GM23338 (cell line): ENCODE measurements around the gene NUCKS1. TPM values are rescaled to one million over a fixed set of nuclear protein-coding genes. Genes with fewer than 3 reads are reported as not detected.
A peak's percentile ranks its signal among the peaks of the same experiment; 100 is the strongest.

Experiments
- ATAC-seq: fragments of 200-7000 bp; cut with Tn5 transposase; 3 replicates; pipeline ENCODE4 v1.9.1; 2020
- DNase-seq: peaks from one replicate; pipeline ENCODE4 v3.0.0-alpha.2; 2015; ENCODE audit warnings: low spot score
- H2AFZ ChIP-seq: fragments of 200-600 bp; sonication (generic); 2 replicates; pipeline ENCODE4 v1.8.0; 2016; ENCODE audit warnings: antibody characterized with exemption, mild to moderate bottlenecking, moderate library complexity
- H3F3A ChIP-seq: fragments of 200-600 bp; sonication (generic); replicated peaks from 2 replicates; pipeline ENCODE4 v1.8.0; 2017; ENCODE audit warnings: antibody characterized with exemption, mixed run types, low read depth
- H3K27ac ChIP-seq: fragments of 200-600 bp; sonication (generic); 2 replicates; pipeline ENCODE4 v1.6.1; 2016; ENCODE audit warnings: low read depth
- H3K27me3 ChIP-seq: fragments of 200-600 bp; sonication (generic); 2 replicates; pipeline ENCODE4 v1.8.0; 2016; ENCODE audit warnings: mild to moderate bottlenecking, mixed run types, moderate library complexity; ENCODE audit not compliant: insufficient read depth
- H3K36me3 ChIP-seq: fragments of 200-600 bp; sonication (generic); 2 replicates; pipeline ENCODE4 v1.8.0; 2016; ENCODE audit warnings: mild to moderate bottlenecking; ENCODE audit not compliant: insufficient read depth
- H3K4me1 ChIP-seq: fragments of 200-600 bp; sonication (generic); 2 replicates; pipeline ENCODE4 v1.8.0; 2016; ENCODE audit warnings: mild to moderate bottlenecking, moderate library complexity; ENCODE audit not compliant: insufficient read depth
- H3K4me2 ChIP-seq: fragments of 200-600 bp; sonication (generic); 2 replicates; pipeline ENCODE4 v1.7.1; 2017; ENCODE audit warnings: mixed run types
- H3K4me3 ChIP-seq: fragments of 200-600 bp; sonication (generic); 2 replicates; pipeline ENCODE4 v1.6.1; 2016; ENCODE audit warnings: mixed run types
- H3K79me2 ChIP-seq: fragments of 200-600 bp; sonication (generic); replicated peaks from 2 replicates; pipeline ENCODE4 v1.8.0; 2017; ENCODE audit warnings: mild to moderate bottlenecking; ENCODE audit not compliant: insufficient read depth
- H3K9me2 ChIP-seq: fragments of 200-600 bp; sonication (generic); 2 replicates; pipeline ENCODE4 v1.8.0; 2017; ENCODE audit not compliant: insufficient read depth
- H4K20me1 ChIP-seq: fragments of 200-600 bp; sonication (generic); replicated peaks from 2 replicates; pipeline ENCODE4 v1.8.0; 2017; ENCODE audit warnings: mild to moderate bottlenecking; ENCODE audit not compliant: insufficient read depth
- H3K27ac Mint-ChIP-seq: 2 replicates; pipeline ENCODE4 v1.8.0; 2020; ENCODE audit warnings: inconsistent platforms, mild to moderate bottlenecking, moderate library complexity, mixed read lengths
- H3K27me3 Mint-ChIP-seq: 3 replicates; pipeline ENCODE4 v1.8.0; 2022; ENCODE audit warnings: low read depth, mild to moderate bottlenecking, moderate library complexity, mixed read lengths, inconsistent platforms; ENCODE audit not compliant: insufficient read depth, poor library complexity
- H3K36me3 Mint-ChIP-seq: 3 replicates; pipeline ENCODE4 v1.8.0; 2021; ENCODE audit warnings: low read depth, mild to moderate bottlenecking, inconsistent platforms, moderate library complexity, mixed read lengths
- H3K4me1 Mint-ChIP-seq: 3 replicates; pipeline ENCODE4 v1.8.0; 2020; ENCODE audit warnings: mild to moderate bottlenecking, inconsistent platforms, mixed read lengths
- H3K4me3 Mint-ChIP-seq: 3 replicates; pipeline ENCODE4 v1.8.0; 2021; ENCODE audit warnings: moderate library complexity, mild to moderate bottlenecking, inconsistent platforms, mixed read lengths
- H3K9me3 Mint-ChIP-seq: 3 replicates; pipeline ENCODE4 v1.8.0; 2020; ENCODE audit warnings: moderate library complexity, mild to moderate bottlenecking, inconsistent platforms, mixed read lengths
- CTCF ChIP-seq, 2 experiments: fragments of 200-600 bp in 1 of 2; sonication (generic) in 1 of 2; conservative IDR thresholded peaks; 2 replicates each; pipeline versions ENCODE4 v1.5.1 to v1.6.1; 2016 to 2017; ENCODE audit warnings: antibody characterized with exemption in 2 of 2, low read depth in 2 of 2, mild to moderate bottlenecking in 2 of 2, moderate library complexity in 1 of 2
- ETS1 ChIP-seq: IDR thresholded peaks from 2 replicates; pipeline ENCODE4 v1.6.1; 2016; ENCODE audit warnings: antibody characterized with exemption
- EZH2 ChIP-seq: fragments of 200-600 bp; sonication (generic); IDR thresholded peaks from one replicate; pipeline ENCODE4 v1.8.0; 2017; ENCODE audit warnings: antibody characterized with exemption, mild to moderate bottlenecking, low read depth; ENCODE audit not compliant: unreplicated experiment
- EZH2phosphoT487 ChIP-seq: fragments of 200-600 bp; sonication (generic); IDR thresholded peaks from one replicate; pipeline ENCODE4 v1.8.1; 2018; ENCODE audit warnings: antibody characterized with exemption; ENCODE audit not compliant: unreplicated experiment
- JUNB ChIP-seq: IDR thresholded peaks from one replicate; pipeline ENCODE4 v1.6.1; 2016; ENCODE audit warnings: antibody characterized with exemption; ENCODE audit not compliant: unreplicated experiment
- NANOG ChIP-seq: IDR thresholded peaks from 2 replicates; pipeline ENCODE4 v1.6.1; 2016; ENCODE audit warnings: antibody characterized with exemption, borderline replicate concordance
- POLR2AphosphoS5 ChIP-seq: IDR thresholded peaks from 2 replicates; pipeline ENCODE4 v1.6.1; 2016; ENCODE audit warnings: antibody characterized with exemption, low read depth
- STAT1 ChIP-seq: IDR thresholded peaks from one replicate; pipeline ENCODE4 v1.6.1; 2016; ENCODE audit warnings: antibody characterized with exemption; ENCODE audit not compliant: unreplicated experiment
- ZNF114 ChIP-seq: fragments of 250-450 bp; sonication (Bioruptor Pico); IDR thresholded peaks from 2 replicates; pipeline ENCODE4 v1.5.0; 2020; ENCODE audit warnings: mild to moderate bottlenecking, moderate library complexity
- ZNF331 ChIP-seq: fragments of 250-450 bp; sonication (Bioruptor Pico); IDR thresholded peaks from 2 replicates; pipeline ENCODE4 v1.5.0; 2020; ENCODE audit warnings: low read depth, mild to moderate bottlenecking, moderate library complexity
- polyA plus RNA-seq: library from polyadenylated mRNA; unstranded; fragments of >200 nt; fragmentation: Nextera tagmentation; extraction: Ambion mirVana; gene quantifications from 2 replicates; pipeline ENCODE4 v1.2.1, GENCODE V29; 2016
- total RNA-seq: library from RNA; depleted of rRNA; stranded (reverse); fragments of >200 nt; shearing (Covaris generic); gene quantifications from 2 replicates; pipeline ENCODE4 v1.2.3, GENCODE V29; 2014

Gene NUCKS1
- total and polyA plus RNA-seq, 2 experiments from 2014 or later: 255 to 307 TPM

DNA sequence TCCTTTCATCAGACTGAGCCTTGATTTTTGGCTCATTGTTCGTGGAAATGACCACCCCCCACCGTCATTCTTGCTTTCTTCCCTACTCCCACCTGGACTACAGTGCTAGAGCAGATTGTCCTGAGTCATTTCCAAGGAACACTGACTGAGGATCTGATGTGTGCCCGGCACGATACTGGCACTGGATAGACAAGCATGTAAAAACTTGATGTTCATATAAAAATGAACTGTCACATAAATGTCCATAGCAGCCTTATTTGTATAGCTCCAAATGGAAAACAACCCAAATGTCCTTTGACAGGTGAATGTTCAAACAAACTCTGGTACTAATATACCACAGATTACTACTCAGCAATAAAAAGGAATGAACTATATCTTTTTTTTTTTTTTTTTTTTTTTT, 51.1 kb downstream of the NUCKS1 start:
- TF ChIP-seq STAT1 (no peak), EZH2phosphoT487 (no peak), JUNB (no peak), ETS1 (no peak), CTCF (conservative IDR thresholded peaks at IDR 0.05; ENCODE audit: low read depth in 2 of 2) (no peak), NANOG (no peak), POLR2AphosphoS5 (no peak), ZNF114 (no peak), ZNF331 (CRISPR knock-in tag) (no peak), EZH2 (no peak)
- peaks cover 17% of the 10 kb centered on the region for H3K27me3 Mint-ChIP-seq

GRCh38 chr1:205693421-205693991, 56.5 kb downstream of the NUCKS1 start:
- H3K27ac ChIP-seq: no peak overlapping the region

More for the DNA sequence above, 51.1 kb downstream of the NUCKS1 start:
- 0 out of 2 replicates have a peak, but pooled peaks cover under 1% of the 10 kb centered on the region for H3F3A ChIP-seq
- ATAC-seq (no peak), DNase-seq (no peak)
- no peak overlapping the region for H3K27ac ChIP-seq
- H4K20me1 ChIP-seq: no peaks in the 10 kb centered on the region
- H3K4me1 ChIP-seq: peaks cover 17% of the 10 kb centered on the region
- Mint-ChIP-seq H3K36me3 (no peaks in the 10 kb centered on the region), H3K27ac (no peak overlapping the region), H3K9me3 (no peaks in the 10 kb centered on the region), H3K4me1 (peaks cover 25% of the 10 kb centered on the region), H3K4me3 (no peak overlapping the region)
- no peak overlapping the region for H2AFZ ChIP-seq
- no peak overlapping the region for H3K4me2 ChIP-seq
- H3K27me3 ChIP-seq: no peaks in the 10 kb centered on the region
- H3K4me3 ChIP-seq: no peak overlapping the region
- H3K36me3 ChIP-seq: no peaks in the 10 kb centered on the region
- H3K9me2 ChIP-seq: no peaks in the 10 kb centered on the region
- H3K79me2 ChIP-seq: no peaks in the 10 kb centered on the region

More at GRCh38 chr1:205693421-205693991, 56.5 kb downstream of the NUCKS1 start:
- Mint-ChIP-seq H3K4me1 (peaks cover 19% of the 10 kb centered on the region), H3K36me3 (no peaks in the 10 kb centered on the region), H3K27me3 (peaks cover 11% of the 10 kb centered on the region), H3K4me3 (0 out of 3 replicates have a peak overlapping the region, but pooled peaks have one; percentile 16), H3K9me3 (no peaks in the 10 kb centered on the region), H3K27ac (peak overlapping the region; percentile 70; the same call in 1 of the 2 replicates)
- H3K4me3 ChIP-seq: no peak overlapping the region
- H3F3A ChIP-seq: no peaks in the 10 kb centered on the region
- no peak for DNase-seq
- H3K27me3 ChIP-seq: no peaks in the 10 kb centered on the region
- no peaks in the 10 kb centered on the region for H4K20me1 ChIP-seq
- peak; percentile 44 for ATAC-seq
- H3K79me2 ChIP-seq: no peaks in the 10 kb centered on the region
- H3K9me2 ChIP-seq: no peaks in the 10 kb centered on the region
- H2AFZ ChIP-seq: peak overlapping the region; percentile 95
- H3K4me2 ChIP-seq: peak overlapping the region; percentile 55
- no peak for TF ChIP-seq EZH2
- H3K4me1 ChIP-seq: peaks cover 13% of the 10 kb centered on the region
- no peaks in the 10 kb centered on the region for H3K36me3 ChIP-seq
